ENCODE results near the gene ACOT13.

Gene ACOT13

GRCh38 chr6:24666641-24667377 lies at the start of gene ACOT13, which contains the start of gene TDP2:
TSS of gene ACOT13 (plus strand) at chr6:24667077. CDS start at chr6:24667264, 187 bp downstream.
TSS of gene TDP2 (minus strand) at chr6:24666899. CDS start at chr6:24666862, 37 bp downstream.
- TF ChIP-seq RAD21 (IDR thresholded peaks at IDR 0.05; ENCODE audit: low read depth) (no peak; the same call in 1 of the 2 replicates), EGR1 (IDR thresholded peaks at IDR 0.05) (no peak), ZBTB7A (IDR thresholded peaks at IDR 0.05; ENCODE audit: low read depth) (no peak), CREB1 (IDR thresholded peaks at IDR 0.05; ENCODE audit: low read depth) (no peak), TAF1 (IDR thresholded peaks at IDR 0.05; ENCODE audit: low read depth) (peak; percentile 86; the same call in 1 of the 2 replicates), TCF12 (IDR thresholded peaks at IDR 0.05; ENCODE audit: low read depth) (0 out of 2 replicates have a peak, but pooled peaks have one; percentile 57), FOXM1 (IDR thresholded peaks at IDR 0.05; ENCODE audit: borderline replicate concordance, low read depth) (no peak), MAX (IDR thresholded peaks at IDR 0.05) (peak; percentile 75; the same call in 1 of the 2 replicates), TEAD4 (IDR thresholded peaks at IDR 0.05) (no peak), EP300 (IDR thresholded peaks at IDR 0.05; ENCODE audit: borderline replicate concordance) (no peak), CEBPB (IDR thresholded peaks at IDR 0.05) (peak; percentile 61), YY1 (IDR thresholded peaks at IDR 0.05; ENCODE audit: low read depth) (peak; percentile 76), NFIC (IDR thresholded peaks at IDR 0.05) (no peak)
- TF ChIP-seq, protein P1, sequence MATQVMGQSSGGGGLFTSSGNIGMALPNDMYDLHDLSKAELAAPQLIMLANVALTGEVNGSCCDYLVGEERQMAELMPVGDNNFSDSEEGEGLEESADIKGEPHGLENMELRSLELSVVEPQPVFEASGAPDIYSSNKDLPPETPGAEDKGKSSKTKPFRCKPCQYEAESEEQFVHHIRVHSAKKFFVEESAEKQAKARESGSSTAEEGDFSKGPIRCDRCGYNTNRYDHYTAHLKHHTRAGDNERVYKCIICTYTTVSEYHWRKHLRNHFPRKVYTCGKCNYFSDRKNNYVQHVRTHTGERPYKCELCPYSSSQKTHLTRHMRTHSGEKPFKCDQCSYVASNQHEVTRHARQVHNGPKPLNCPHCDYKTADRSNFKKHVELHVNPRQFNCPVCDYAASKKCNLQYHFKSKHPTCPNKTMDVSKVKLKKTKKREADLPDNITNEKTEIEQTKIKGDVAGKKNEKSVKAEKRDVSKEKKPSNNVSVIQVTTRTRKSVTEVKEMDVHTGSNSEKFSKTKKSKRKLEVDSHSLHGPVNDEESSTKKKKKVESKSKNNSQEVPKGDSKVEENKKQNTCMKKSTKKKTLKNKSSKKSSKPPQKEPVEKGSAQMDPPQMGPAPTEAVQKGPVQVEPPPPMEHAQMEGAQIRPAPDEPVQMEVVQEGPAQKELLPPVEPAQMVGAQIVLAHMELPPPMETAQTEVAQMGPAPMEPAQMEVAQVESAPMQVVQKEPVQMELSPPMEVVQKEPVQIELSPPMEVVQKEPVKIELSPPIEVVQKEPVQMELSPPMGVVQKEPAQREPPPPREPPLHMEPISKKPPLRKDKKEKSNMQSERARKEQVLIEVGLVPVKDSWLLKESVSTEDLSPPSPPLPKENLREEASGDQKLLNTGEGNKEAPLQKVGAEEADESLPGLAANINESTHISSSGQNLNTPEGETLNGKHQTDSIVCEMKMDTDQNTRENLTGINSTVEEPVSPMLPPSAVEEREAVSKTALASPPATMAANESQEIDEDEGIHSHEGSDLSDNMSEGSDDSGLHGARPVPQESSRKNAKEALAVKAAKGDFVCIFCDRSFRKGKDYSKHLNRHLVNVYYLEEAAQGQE (IDR thresholded peaks at IDR 0.05; ENCODE audit: low read depth): no peak
- TF ChIP-seq, protein P2, sequence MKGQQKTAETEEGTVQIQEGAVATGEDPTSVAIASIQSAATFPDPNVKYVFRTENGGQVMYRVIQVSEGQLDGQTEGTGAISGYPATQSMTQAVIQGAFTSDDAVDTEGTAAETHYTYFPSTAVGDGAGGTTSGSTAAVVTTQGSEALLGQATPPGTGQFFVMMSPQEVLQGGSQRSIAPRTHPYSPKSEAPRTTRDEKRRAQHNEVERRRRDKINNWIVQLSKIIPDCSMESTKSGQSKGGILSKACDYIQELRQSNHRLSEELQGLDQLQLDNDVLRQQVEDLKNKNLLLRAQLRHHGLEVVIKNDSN (IDR thresholded peaks at IDR 0.05): peak; percentile 39; the same call in 1 of the 2 replicates

DNA sequence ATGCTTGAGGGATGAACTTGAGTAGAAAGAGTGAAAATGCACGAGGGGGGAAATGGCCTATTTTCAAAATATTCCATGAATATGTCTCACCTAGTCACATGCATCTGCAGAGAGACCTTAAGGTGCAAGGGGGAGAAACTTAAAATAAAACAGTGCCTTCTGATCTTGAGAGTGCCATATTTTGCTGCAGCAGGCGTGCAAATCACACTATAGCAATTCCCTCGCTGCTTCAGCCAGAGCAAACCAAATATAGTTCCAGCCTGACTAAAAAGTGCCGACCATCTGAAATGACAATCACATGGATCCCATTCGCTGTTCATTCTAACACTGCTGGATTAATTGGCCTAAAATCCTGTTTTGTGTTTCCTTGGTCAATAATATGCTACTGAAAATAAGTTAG lies 47.2 kb upstream of the ACOT13 start:
- TF ChIP-seq TEAD4 (IDR thresholded peaks at IDR 0.05) (no peak), RAD21 (IDR thresholded peaks at IDR 0.05; ENCODE audit: low read depth) (no peak), TAF1 (IDR thresholded peaks at IDR 0.05; ENCODE audit: low read depth) (no peak), CREB1 (IDR thresholded peaks at IDR 0.05; ENCODE audit: low read depth) (no peak), CEBPB (IDR thresholded peaks at IDR 0.05) (no peak), EGR1 (IDR thresholded peaks at IDR 0.05) (no peak), YY1 (IDR thresholded peaks at IDR 0.05; ENCODE audit: low read depth) (no peak), EP300 (IDR thresholded peaks at IDR 0.05; ENCODE audit: borderline replicate concordance) (no peak), NFIC (IDR thresholded peaks at IDR 0.05) (no peak), FOXM1 (IDR thresholded peaks at IDR 0.05; ENCODE audit: borderline replicate concordance, low read depth) (no peak), ZBTB7A (IDR thresholded peaks at IDR 0.05; ENCODE audit: low read depth) (no peak), TCF12 (IDR thresholded peaks at IDR 0.05; ENCODE audit: low read depth) (no peak), MAX (IDR thresholded peaks at IDR 0.05) (no peak)
- TF ChIP-seq, protein P1 (IDR thresholded peaks at IDR 0.05; ENCODE audit: low read depth): no peak
- TF ChIP-seq, protein P2 (IDR thresholded peaks at IDR 0.05): no peak

GRCh38 chr6:24620637-24621036 lies 46.2 kb upstream of the ACOT13 start:
- TF ChIP-seq FOXM1 (IDR thresholded peaks at IDR 0.05; ENCODE audit: borderline replicate concordance, low read depth): no peak
- no peak for TF ChIP-seq MAX (IDR thresholded peaks at IDR 0.05)
- no peak for TF ChIP-seq RAD21 (IDR thresholded peaks at IDR 0.05; ENCODE audit: low read depth)

GRCh38 chr6:24621626-24622289 lies 45.1 kb upstream of the ACOT13 start:
- no peak for TF ChIP-seq TCF12 (IDR thresholded peaks at IDR 0.05; ENCODE audit: low read depth)

- TF ChIP-seq CEBPB (IDR thresholded peaks at IDR 0.05) (no peak), TAF1 (IDR thresholded peaks at IDR 0.05; ENCODE audit: low read depth) (no peak)
- TF ChIP-seq, protein P2 (IDR thresholded peaks at IDR 0.05): no peak
Measured at GRCh38 chr6:24630856-24631505, 35.9 kb upstream of the ACOT13 start.

All from Ishikawa (cell line).